Measurements from ENCODE around the gene NTRK3.

GRCh38 chr15:88072598-88073390 lies 183.7 kb downstream of the NTRK3 start:
- TF ChIP-seq FOXA2 (IDR thresholded peaks at IDR 0.05), result no peak
- TF ChIP-seq, protein P1, sequence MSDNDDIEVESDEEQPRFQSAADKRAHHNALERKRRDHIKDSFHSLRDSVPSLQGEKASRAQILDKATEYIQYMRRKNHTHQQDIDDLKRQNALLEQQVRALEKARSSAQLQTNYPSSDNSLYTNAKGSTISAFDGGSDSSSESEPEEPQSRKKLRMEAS (IDR thresholded peaks at IDR 0.05), result no peak
